ENCODE data around the gene TRMT1L.
"Not testable (repeated sequence)": the region's sequence is repeated elsewhere in the genome, so short reads cannot be mapped to it uniquely, and the experiment has no call there.

Gene TRMT1L, protein sequence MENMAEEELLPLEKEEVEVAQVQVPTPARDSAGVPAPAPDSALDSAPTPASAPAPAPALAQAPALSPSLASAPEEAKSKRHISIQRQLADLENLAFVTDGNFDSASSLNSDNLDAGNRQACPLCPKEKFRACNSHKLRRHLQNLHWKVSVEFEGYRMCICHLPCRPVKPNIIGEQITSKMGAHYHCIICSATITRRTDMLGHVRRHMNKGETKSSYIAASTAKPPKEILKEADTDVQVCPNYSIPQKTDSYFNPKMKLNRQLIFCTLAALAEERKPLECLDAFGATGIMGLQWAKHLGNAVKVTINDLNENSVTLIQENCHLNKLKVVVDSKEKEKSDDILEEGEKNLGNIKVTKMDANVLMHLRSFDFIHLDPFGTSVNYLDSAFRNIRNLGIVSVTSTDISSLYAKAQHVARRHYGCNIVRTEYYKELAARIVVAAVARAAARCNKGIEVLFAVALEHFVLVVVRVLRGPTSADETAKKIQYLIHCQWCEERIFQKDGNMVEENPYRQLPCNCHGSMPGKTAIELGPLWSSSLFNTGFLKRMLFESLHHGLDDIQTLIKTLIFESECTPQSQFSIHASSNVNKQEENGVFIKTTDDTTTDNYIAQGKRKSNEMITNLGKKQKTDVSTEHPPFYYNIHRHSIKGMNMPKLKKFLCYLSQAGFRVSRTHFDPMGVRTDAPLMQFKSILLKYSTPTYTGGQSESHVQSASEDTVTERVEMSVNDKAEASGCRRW

DNA sequence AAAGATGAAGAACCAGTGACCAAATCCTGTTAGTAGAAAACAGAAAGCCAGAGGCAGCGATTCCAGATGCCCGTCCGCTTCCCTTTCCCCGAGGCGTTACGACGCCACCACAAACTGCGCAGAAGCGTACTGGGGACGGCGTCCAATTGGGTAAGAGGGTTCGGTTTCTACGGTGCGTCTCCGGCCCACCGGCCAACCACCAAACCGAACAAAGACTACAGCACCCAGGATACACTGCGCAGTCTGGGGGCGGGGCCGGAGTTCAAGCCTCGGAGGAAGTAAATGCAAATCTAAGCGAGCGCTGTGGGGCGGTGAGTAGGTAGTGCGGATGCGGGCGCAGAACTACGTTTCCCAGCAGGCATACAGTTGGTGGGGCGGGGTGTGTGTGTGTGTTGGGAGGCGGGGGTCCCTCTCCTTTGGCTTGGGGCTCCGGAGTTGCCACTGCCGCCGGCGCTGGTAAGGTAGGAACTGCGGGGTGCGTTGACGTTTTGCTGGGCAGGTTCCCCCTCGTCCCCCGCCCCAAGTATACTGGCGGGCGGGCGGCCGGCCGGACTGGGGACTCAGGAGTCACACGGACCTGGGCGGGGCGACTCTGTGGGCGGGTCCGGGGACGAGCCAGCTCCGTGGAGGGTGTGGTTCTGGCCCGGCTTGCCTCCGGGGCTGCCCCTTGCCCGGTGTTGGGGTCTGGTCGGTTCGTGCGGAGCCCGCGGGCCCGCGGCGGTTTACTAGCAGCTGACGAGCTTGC lies at the start of gene TRMT1L, which contains the start of gene SWT1:
Gene TRMT1L, minus strand, starts transcription at position 100 of the 745 bp plus-strand sequence. CDS start 241 bp downstream, outside the sequence.
Gene SWT1, plus strand, starts transcription at position 314 of the 745 bp plus-strand sequence. CDS start 3,675 bp downstream, outside the sequence.
- DNase-seq, result peak; percentile 99

GRCh38 chr1:185200889-185201288 lies 44.1 kb upstream of the TRMT1L start:
- DNase-seq, result no peak

DNA sequence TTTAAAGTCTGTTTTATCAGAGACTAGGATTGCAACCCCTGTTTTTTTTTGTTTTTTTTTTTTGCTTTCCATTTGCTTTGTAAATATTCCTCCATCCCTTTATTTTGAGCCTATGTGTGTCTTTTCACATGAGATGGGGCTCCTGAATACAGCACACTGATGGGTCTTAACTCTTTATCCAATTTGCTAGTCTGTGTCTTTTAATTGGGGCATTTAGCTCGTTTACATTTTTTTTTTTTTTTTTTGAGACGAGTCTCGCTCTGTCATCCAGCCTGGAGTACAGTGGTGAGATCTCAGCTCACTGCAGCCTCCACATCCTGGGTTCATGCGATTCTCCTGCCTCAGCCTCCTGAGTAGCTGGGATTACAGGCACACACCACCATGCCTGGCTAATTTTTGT lies 42.0 kb upstream of the TRMT1L start:
- not testable (repeated sequence) for DNase-seq

- no peak for DNase-seq
Observed at GRCh38 chr1:185193756-185194155, 37.0 kb upstream of the TRMT1L start.

DNA sequence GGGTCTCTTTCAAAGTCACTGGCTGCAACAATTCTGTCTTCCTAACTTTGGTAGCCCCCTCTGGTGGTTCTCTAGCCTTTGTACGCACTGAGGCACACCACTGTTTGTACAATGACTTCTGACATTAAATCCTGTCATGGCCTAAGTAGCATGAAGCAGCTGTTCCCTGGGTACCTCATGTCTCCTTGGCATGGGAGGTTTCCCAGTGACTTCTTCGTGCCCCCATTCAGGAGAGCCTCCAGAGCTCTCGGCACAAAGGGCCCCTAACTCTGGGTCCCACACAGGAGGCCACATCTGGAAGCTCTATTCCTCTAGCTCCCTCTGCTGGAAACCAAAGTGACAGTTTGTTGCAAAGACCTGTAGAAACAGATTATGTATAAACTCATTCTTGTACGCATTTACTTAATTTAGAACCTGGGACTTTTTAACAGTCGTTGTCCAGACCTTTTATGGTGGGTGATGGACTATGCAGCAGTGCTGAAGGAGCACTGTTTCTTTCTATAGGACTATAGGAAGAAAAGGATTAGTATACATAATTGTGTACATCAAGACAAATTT lies 13.6 kb upstream of the TRMT1L start:
- peak; percentile 40 for DNase-seq

GRCh38 chr1:185166106-185166505 lies 9.4 kb upstream of the TRMT1L start:
- no peak for DNase-seq

GRCh38 chr1:185162491-185162890 lies 5.7 kb upstream of the TRMT1L start:
- DNase-seq, result no peak

GRCh38 chr1:185159966-185160365 lies 3.2 kb upstream of the TRMT1L start:
- DNase-seq, result no peak

GRCh38 chr1:185158800-185159199 lies 2.0 kb upstream of the TRMT1L start:
- DNase-seq, result no peak

DNA sequence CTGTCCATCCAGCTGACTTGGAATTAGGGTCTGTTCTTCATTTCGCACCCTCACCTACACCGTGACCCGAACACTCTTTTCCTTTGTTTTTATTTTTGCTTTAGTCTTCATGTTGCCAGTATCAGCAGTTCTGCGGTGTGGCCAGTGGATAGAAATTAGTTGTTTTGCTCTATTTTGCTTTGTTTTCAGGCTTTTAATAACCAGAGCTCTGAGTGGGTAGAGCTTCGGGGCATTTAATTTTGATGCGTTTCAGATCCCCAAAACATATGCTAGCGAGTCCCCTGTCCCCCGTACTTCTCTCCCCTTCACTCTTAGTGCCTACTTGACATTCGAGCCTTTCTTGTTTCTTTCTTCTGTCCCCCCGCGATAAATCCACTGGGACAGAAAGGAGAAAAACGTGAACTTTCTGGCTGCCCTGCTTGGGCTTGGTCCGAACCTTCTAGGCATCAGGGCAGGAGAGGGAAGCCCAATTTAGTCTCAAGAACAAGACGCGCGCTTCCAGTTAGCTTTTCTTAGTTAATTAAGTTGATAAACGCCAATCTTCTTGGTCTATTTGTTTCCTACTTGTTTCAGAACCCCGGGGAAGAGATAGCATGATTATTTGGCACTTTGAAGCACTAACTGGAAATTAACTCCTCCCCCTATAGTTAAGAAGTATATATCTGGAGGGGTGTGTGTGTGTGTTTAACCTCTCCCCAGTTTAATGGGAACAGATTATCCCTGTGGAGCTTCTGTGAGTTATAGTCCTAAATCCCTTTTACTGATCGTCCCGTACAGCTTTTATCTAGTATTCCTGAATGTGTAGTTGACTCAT lies 1.1 kb upstream of the TRMT1L start:
- DNase-seq, result no peak

DNA sequence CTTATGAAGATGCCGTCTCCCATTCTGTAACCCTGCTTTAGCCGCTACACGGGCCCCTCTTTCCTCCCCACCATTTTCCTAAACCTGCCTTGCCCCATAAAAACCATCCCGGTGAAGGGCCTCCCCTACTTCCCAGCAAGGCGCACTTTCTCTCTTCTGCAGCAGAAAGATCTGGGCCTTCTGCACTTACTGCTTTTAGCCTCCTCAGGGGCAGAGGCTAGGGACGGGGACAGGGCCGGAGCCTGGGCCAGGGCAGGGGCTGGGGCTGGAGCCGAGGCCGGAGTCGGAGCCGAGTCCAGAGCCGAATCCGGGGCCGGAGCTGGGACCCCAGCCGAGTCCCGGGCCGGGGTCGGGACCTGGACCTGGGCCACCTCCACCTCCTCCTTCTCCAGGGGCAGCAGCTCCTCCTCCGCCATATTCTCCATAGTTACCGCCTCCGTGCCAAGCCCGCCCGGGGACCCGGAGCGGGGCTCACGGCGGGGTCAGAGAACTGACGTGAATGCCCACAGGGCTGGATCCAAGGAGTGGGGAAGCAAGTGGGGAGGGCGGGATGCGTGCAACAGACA lies 382 bp downstream of the TRMT1L start:
- DNase-seq, result peak; percentile 21

GRCh38 chr1:185155600-185156287 lies 1.0 kb downstream of the TRMT1L start:
- no peak for DNase-seq

GRCh38 chr1:185154912-185155513 lies 1.7 kb downstream of the TRMT1L start:
- no peak for DNase-seq

DNA sequence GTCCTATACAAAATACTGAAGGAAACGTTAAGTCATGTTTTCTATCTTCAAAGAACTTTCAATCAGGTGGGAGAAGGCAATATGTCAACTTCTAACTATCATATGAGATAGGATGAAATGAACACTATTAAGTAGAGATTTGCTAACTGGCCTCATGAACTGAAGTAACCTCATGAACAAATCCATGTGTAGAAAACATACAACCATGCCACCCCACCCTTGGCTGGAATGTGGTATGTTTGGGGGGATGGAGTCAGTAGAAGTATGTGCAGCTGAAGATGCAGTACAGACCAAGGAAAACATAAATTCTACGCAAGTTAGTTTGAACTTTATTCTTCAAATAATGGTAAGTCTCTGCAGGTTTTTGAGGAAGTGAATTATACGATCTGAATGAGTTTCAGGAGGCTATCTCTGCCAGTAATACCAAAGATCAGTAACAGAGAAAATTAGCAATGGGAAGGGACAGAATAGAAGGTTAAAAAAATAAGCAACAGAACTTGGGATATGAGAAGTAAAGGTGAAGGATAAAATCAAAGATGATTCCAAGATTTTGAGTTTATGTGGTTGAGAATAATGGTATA lies 4.5 kb downstream of the TRMT1L start:
- no peak for DNase-seq

DNA sequence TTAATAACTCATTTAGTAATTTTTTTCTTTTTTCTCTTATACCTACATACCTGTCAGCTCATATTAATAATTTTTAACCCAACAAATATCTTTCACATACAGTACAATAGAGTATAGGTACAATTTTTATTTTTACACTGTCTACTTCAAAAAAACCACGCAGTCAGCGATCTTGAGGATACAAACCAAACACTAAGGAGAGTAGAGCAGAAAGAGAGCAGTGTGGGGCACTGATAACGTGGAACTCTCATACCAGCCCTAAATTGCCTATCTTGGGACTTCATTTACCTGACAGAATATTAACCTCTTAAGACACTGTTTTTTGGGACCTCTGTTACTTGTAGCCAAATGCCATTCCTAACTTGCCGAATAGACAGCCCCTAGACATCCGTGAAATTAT lies 5.5 kb downstream of the TRMT1L start:
- no peak for DNase-seq

DNA sequence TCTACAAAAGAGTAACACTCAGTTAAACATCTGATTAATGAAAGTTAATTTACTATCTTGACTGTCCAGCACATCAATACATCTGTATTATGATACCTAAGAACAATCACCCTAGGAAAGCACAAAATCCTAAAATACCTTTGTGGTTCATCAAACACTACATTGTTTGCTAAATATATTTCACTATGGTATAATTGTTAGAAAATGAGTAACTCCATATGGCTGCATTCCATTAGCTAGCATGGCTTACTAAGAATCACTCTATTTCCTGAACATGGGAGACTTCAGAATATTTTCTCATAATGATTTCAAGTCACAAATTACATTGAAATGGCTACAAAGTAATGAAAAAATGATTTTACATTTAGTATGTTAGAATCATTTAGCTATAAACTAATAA lies 12.5 kb downstream of the TRMT1L start:
- no peak for DNase-seq

DNA sequence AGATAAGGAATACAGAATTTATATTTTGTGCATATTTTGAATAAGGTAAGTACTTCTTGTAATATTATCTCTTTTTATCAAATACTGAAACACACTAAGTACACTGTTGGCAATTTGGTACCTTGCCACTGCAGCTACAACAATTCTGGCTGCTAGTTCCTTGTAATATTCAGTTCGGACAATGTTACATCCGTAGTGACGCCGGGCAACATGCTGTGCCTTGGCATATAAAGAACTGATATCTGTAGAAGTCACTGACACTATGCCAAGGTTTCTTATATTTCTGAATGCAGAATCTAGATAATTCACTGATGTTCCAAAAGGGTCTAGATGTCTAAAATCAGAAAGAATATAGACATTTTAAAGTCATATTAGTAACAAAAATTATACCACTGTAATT lies 17.5 kb downstream of the TRMT1L start:
- DNase-seq, result no peak

- no peak for DNase-seq
Observed at GRCh38 chr1:185137896-185138545, 18.7 kb downstream of the TRMT1L start.

- no peak for DNase-seq
Observed at GRCh38 chr1:185132534-185132933, 24.2 kb downstream of the TRMT1L start.

DNA sequence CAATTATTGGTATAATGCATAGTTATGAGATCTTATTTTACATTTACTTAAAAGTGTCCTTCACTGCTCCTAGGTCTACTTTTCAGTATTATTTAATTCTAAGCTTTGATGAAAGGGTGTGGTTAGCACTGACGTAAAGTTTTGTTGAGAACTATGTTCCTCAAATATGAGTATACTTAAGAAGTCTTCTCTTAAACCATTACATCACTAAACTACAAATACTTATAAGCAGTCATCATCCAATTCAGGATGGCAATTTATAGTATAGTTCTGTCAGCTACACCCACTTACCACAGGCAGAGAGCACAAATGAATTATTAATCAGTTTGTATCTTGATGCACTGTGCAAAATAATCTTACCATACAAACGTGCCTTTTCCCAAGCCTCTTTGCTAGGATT lies 27.0 kb downstream of the TRMT1L start:
- no peak for DNase-seq
